ENCODE results near the gene ITSN2.
"Not testable (repeated sequence)": the region's sequence is repeated elsewhere in the genome, so short reads cannot be mapped to it uniquely, and the experiment has no call there.

The ITSN2 gene

GRCh38 chr2:24360050-24360962 lies at the start of gene ITSN2:
TSS of gene ITSN2 (minus strand) at chr2:24360536. CDS start at chr2:24328082, 32,454 bp downstream.
- peak; percentile 65 for DNase-seq

- no peak for DNase-seq
Measured at GRCh38 chr2:24409171-24409570, 48.8 kb upstream of the ITSN2 start.

- DNase-seq = not testable (repeated sequence)
Measured at GRCh38 chr2:24408704-24409103, 48.4 kb upstream of the ITSN2 start.

GRCh38 chr2:24404491-24404921 lies 44.2 kb upstream of the ITSN2 start:
- DNase-seq = peak; percentile 7

- DNase-seq = no peak
Measured at GRCh38 chr2:24403832-24404212, 43.5 kb upstream of the ITSN2 start.

DNA sequence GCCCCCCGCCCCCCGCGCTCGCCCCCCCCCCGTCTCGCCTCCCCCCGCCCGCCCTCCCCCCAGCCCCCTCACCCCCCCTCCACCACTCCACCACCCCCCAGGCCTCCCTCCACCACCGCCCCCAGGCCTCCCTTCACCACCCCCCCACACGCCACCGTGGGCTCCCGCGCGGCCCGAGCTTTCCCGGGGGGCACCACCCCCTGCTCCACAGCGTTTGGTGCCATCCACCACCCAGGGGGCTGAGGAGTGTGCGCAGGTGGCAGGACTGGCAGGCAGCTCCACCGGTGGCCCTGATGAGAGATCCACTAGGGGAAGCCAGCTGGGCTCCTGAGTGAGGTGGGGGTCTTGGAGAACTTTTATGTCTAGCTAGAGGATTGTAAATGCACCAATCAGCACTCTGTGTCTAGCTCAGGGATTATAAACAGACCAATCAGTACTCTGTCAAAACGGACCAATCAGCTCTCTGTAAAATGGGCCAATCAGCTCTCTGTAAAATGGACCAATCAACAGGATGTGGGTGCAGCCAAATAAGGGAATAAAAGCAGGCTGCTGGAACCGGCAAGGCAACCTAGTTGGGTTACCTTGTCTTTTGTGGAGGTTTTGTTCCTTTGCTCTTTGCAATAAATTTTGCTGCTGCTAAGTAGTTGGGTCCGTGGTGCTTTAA lies 43.0 kb upstream of the ITSN2 start:
- DNase-seq = no peak

- no peak for DNase-seq
Measured at GRCh38 chr2:24402242-24403097, 42.1 kb upstream of the ITSN2 start.

GRCh38 chr2:24400207-24400907 lies 40.0 kb upstream of the ITSN2 start:
- DNase-seq = no peak

- no peak for DNase-seq
Measured at GRCh38 chr2:24399434-24400206, 39.3 kb upstream of the ITSN2 start.

DNA sequence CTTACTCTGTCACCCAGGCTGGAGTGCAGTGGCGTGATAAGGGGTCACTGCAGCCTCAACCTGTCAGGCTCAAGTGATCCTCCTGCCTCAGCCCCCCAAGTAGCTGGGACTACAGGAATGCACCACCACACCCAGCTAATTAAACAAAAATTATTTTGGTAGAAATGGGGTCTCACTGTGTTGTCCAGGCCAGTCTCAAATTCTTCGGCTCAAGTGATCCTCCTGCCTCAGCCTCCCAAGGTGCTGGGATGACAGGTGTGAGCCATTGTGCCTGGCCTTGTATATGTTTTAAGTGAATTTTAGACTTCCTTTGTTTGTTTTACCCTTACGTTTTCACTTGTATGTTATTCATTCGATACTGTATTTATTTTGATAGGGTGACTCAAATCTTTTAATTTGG lies 34.7 kb upstream of the ITSN2 start:
- DNase-seq = no peak

DNA sequence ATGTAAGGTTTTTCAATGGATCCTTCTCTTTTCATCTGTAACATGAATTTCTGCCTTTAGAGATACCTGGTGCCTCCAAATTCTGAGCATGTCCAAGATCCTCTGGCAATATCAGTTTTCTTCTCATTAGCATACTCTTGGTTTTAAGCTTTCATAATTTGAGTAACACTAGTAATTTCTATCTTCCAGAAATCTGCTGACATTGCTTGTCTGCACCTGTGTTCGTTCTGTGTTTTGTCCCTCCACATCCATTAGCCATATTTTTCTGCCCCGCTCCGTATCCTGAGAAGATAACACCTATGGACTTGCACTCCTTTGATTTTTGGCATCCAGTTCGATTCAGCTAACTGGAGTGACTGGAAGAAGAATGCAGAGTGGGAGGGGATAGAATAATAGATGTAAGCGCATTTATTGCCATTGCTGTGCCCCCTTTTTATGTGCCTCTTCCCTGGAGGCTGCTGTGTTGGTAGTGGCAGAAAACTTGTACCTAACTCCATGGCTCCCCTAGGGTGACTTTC lies 32.3 kb upstream of the ITSN2 start:
- no peak for DNase-seq

GRCh38 chr2:24385366-24385765 lies 25.0 kb upstream of the ITSN2 start:
- DNase-seq = no peak

DNA sequence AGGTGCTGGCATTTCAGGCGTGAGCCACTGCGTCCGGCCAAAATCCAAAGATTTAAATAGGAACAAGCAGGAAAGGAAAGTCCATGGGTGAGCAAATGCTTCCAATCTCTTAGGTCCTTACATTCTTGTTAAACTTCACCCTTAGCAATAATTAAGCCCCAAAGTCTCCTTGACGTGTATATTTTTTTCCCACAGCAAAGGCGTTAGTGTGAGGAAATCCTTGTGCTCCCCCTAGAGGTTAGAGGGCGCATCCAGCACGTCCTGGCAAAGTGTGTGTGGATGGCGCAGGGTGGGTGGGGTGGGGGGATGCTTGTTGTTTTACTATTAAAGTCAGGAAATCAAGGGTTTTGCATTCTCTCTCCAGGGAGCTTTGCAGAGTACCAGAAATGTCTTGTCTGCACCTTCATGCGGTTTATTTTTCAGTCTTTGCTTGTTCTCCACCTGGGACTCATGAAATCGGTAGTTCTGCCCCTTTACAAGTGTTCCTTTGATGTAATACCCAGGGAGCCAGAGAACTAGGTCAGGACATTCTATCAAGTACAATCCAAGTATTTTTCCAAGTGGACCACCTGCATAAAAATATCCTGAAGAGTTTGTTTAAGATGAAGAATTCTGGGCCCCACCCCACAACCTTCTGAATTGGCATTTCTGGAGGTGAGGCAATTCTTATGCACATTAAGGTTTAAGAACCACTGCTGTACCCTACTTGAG lies 22.2 kb upstream of the ITSN2 start:
- peak; percentile 63 for DNase-seq

- no peak for DNase-seq
Measured at GRCh38 chr2:24380820-24381219, 20.5 kb upstream of the ITSN2 start.

- DNase-seq = no peak
Measured at GRCh38 chr2:24375349-24376087, 15.2 kb upstream of the ITSN2 start.

DNA sequence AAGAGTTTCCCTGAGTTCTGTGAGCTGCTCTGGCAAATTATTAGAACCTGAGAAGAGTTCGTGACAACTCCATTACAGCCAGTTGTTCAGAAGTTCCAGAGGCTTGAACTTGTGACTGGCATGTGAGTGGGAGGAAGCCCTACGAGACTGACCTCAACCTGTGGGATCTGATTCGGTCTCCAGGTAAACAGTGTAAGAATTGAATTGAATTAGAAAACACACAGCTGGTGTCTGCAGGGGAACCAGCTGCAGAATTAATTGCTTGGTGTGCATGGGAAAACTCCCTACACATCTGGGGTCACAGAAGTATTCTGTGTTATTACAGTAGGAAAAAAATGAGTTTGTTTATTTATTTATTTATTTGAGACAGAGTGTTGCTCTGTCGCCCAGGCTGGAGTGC lies 14.0 kb upstream of the ITSN2 start:
- no peak for DNase-seq

GRCh38 chr2:24372033-24372432 lies 11.7 kb upstream of the ITSN2 start:
- no peak for DNase-seq

DNA sequence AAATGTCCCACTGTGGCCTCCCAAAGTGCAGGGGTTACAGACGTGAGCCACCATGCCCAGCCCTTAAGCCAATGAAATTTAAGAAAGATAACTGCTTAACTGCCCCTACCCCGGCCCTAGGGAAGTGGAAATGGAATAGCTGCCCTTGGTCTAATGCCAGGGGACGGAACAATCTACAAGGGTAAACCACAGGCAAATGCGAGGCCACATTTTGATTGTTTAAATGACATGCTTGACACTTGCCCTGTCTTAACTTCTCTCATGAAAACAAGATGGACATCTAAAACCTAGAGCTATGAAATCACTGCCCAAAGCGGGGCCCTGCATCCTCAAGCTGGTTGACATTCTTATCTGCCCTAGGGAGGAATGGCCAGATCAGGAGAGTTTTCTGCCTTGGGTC lies 5.5 kb upstream of the ITSN2 start:
- no peak for DNase-seq

DNA sequence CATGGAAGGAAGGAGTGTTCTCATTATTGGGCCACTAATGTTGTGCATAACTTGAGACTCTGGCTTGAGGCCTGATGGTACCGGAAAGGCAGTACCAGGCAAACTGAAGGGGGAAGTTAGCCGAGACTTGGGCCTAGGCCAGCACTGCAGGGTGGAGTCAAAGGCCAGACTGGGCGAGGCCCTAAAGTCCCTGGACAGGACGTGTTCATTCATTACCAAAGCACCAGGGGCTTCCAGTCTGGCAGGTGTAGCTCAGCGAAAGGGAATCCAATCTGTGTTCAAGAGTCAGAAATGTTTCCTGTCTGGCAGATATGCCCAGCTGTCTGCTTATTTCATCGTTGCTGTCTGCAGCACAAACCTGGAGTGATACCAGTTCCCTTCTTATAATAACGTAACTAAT lies 4.7 kb upstream of the ITSN2 start:
- DNase-seq = no peak

GRCh38 chr2:24363301-24363700 lies 3.0 kb upstream of the ITSN2 start:
- DNase-seq = no peak

Measured in HCEC 1CT (cell line).